ENCODE results near the gene STK38.

The STK38 gene

DNA sequence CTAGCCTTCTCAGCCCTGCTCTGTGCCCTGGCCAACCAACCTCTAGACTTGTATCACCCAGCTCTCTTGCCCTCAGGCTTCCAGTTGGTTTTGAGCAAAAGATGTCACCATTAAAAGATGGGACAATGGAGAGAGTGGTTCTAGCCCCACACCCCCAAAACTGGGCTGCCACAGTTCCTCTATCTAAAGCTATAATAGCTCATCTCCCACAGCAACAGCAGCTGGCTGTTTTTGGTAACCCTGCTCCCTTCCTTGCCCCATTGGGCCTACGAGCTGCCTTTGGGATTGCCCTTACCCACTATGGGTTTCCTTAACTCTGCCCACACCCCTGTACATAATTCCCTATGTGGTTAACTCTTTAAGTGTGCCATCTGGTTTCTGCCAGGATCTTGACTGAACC, 39.3 kb upstream of the STK38 start:
- no peak for DNase-seq (ENCODE audit: low read depth in 1 of 2, low spot score in 1 of 2)
- Histone ChIP-seq H3K27me3 (ENCODE audit: insufficient read depth, poor library complexity, severe bottlenecking) (no peaks in the 10 kb centered on the region), H3K27ac (replicated peaks) (no peak overlapping the region), H3K4me3 (replicated peaks; ENCODE audit: insufficient read depth, low read length) (no peak overlapping the region)
- TF ChIP-seq POLR2AphosphoS5 (IDR thresholded peaks at IDR 0.05; ENCODE audit: low read depth), result no peak
- TF ChIP-seq SPI1 (IDR thresholded peaks at IDR 0.05; ENCODE audit: borderline replicate concordance, low read depth), result no peak

DNA sequence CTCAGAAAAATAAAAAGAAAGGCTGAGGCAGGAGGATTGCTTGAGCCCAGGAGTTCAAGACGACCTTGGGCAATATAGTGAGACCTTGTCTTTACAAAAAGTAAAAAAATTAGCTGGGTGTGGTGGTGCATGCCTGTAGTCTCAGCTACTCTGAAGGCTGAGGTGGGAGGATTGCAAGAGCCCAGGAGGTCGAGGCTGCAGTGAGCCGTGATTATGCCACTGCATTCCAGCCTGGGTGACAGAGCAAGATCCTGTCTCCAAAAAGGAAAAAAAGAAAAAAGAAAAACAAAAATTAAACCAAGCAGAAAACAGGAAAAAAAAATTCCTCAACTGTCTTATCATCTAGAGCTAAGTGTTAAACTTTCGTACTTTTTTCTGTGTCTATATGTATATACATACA, 34.4 kb upstream of the STK38 start:
- TF ChIP-seq, protein P1, sequence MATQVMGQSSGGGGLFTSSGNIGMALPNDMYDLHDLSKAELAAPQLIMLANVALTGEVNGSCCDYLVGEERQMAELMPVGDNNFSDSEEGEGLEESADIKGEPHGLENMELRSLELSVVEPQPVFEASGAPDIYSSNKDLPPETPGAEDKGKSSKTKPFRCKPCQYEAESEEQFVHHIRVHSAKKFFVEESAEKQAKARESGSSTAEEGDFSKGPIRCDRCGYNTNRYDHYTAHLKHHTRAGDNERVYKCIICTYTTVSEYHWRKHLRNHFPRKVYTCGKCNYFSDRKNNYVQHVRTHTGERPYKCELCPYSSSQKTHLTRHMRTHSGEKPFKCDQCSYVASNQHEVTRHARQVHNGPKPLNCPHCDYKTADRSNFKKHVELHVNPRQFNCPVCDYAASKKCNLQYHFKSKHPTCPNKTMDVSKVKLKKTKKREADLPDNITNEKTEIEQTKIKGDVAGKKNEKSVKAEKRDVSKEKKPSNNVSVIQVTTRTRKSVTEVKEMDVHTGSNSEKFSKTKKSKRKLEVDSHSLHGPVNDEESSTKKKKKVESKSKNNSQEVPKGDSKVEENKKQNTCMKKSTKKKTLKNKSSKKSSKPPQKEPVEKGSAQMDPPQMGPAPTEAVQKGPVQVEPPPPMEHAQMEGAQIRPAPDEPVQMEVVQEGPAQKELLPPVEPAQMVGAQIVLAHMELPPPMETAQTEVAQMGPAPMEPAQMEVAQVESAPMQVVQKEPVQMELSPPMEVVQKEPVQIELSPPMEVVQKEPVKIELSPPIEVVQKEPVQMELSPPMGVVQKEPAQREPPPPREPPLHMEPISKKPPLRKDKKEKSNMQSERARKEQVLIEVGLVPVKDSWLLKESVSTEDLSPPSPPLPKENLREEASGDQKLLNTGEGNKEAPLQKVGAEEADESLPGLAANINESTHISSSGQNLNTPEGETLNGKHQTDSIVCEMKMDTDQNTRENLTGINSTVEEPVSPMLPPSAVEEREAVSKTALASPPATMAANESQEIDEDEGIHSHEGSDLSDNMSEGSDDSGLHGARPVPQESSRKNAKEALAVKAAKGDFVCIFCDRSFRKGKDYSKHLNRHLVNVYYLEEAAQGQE (IDR thresholded peaks at IDR 0.05; ENCODE audit: insufficient replicate concordance, low read depth), result no peak
- TF ChIP-seq POLR2AphosphoS5 (IDR thresholded peaks at IDR 0.05; ENCODE audit: low read depth) (no peak), SPI1 (IDR thresholded peaks at IDR 0.05; ENCODE audit: borderline replicate concordance, low read depth) (no peak), GABPA (IDR thresholded peaks at IDR 0.05; ENCODE audit: low read depth) (no peak)
- TF ChIP-seq, protein P2, sequence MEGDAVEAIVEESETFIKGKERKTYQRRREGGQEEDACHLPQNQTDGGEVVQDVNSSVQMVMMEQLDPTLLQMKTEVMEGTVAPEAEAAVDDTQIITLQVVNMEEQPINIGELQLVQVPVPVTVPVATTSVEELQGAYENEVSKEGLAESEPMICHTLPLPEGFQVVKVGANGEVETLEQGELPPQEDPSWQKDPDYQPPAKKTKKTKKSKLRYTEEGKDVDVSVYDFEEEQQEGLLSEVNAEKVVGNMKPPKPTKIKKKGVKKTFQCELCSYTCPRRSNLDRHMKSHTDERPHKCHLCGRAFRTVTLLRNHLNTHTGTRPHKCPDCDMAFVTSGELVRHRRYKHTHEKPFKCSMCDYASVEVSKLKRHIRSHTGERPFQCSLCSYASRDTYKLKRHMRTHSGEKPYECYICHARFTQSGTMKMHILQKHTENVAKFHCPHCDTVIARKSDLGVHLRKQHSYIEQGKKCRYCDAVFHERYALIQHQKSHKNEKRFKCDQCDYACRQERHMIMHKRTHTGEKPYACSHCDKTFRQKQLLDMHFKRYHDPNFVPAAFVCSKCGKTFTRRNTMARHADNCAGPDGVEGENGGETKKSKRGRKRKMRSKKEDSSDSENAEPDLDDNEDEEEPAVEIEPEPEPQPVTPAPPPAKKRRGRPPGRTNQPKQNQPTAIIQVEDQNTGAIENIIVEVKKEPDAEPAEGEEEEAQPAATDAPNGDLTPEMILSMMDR (IDR thresholded peaks at IDR 0.05; ENCODE audit: insufficient read depth, low read length), result no peak
- Histone ChIP-seq H3K4me3 (replicated peaks; ENCODE audit: insufficient read depth, low read length) (no peak overlapping the region), H3K27me3 (ENCODE audit: insufficient read depth, poor library complexity, severe bottlenecking) (no peaks in the 10 kb centered on the region), H3K27ac (replicated peaks) (no peak overlapping the region)
- no peak for DNase-seq (ENCODE audit: low read depth in 1 of 2, low spot score in 1 of 2)

DNA sequence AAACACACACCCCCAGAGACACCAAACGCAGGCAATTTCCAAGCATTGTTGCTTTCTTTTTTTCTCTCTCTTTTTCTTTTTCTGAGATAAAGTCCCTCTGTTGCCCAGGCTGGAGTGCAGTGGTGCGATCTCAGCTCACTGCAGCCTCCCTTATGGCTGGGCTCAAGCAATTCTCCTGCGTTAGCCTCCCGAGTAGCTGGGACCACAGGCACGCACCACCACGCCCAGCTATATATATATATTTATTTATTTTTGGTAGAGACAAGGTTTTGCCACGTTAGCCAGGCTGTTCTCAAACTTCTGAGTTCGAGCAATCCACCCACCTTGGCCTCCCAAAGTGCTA, 32.9 kb upstream of the STK38 start:
- Histone ChIP-seq H3K4me3 (replicated peaks; ENCODE audit: insufficient read depth, low read length) (no peak overlapping the region), H3K27me3 (ENCODE audit: insufficient read depth, poor library complexity, severe bottlenecking) (no peaks in the 10 kb centered on the region), H3K27ac (replicated peaks) (peak overlapping the region; percentile 43)
- TF ChIP-seq GABPA (IDR thresholded peaks at IDR 0.05; ENCODE audit: low read depth), result no peak
- DNase-seq (ENCODE audit: low read depth in 1 of 2, low spot score in 1 of 2), result no peak

DNA sequence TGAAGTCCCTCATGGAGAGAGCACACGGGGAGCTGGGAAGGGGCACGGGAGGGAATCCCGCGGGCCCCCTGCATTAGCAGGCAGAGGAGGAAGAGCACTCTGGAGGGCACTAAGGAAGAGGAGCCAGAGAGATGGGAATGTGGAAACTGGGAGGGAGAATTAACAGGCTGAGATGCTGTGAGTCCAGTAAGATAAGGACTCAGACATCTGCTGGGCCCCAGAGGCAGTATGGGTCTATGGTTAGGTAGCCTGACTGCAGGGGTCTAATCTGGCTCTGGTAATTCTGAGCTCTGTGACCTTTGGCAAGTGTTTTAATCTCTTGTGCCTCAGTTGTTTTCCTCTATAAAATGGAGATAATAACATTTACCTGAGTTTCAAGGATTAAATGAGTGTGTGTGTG, 31.2 kb upstream of the STK38 start:
- no peak for TF ChIP-seq GABPA (IDR thresholded peaks at IDR 0.05; ENCODE audit: low read depth)
- TF ChIP-seq, protein P2 (IDR thresholded peaks at IDR 0.05; ENCODE audit: insufficient read depth, low read length), result no peak
- TF ChIP-seq, protein P1 (IDR thresholded peaks at IDR 0.05; ENCODE audit: insufficient replicate concordance, low read depth), result no peak
- no peak for TF ChIP-seq SPI1 (IDR thresholded peaks at IDR 0.05; ENCODE audit: borderline replicate concordance, low read depth)
- TF ChIP-seq POLR2AphosphoS5 (IDR thresholded peaks at IDR 0.05; ENCODE audit: low read depth), result no peak
- H3K27ac ChIP-seq (replicated peaks), result no peak overlapping the region
- H3K27me3 ChIP-seq (ENCODE audit: insufficient read depth, poor library complexity, severe bottlenecking), result no peaks in the 10 kb centered on the region
- no peak for DNase-seq (ENCODE audit: low read depth in 1 of 2, low spot score in 1 of 2)
- H3K4me3 ChIP-seq (replicated peaks; ENCODE audit: insufficient read depth, low read length), result no peak overlapping the region

DNA sequence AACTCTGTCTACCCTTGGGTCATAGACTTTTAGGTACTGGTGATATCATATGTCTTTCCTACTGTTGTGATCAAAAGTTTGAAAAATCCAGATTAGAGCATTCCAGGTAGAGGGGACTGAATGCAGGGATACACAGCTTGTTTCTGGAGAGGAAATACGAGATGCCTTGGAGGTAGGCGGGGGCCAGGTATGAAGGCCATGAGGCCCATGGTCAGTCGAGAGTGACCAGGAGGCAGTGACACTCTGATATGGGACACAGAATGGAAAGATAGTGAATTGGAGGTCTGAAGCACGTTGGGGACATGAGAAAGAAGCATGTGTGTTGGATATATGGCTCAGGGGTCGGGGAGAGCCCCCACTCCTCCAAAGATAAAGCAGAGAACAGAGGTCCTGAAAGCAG, 30.8 kb upstream of the STK38 start:
- TF ChIP-seq SPI1 (IDR thresholded peaks at IDR 0.05; ENCODE audit: borderline replicate concordance, low read depth) (no peak), POLR2AphosphoS5 (IDR thresholded peaks at IDR 0.05; ENCODE audit: low read depth) (no peak), GABPA (IDR thresholded peaks at IDR 0.05; ENCODE audit: low read depth) (no peak)
- TF ChIP-seq, protein P2 (IDR thresholded peaks at IDR 0.05; ENCODE audit: insufficient read depth, low read length), result no peak
- TF ChIP-seq, protein P1 (IDR thresholded peaks at IDR 0.05; ENCODE audit: insufficient replicate concordance, low read depth), result no peak
- no peak overlapping the region for H3K27ac ChIP-seq (replicated peaks)
- H3K4me3 ChIP-seq (replicated peaks; ENCODE audit: insufficient read depth, low read length), result no peak overlapping the region
- H3K27me3 ChIP-seq (ENCODE audit: insufficient read depth, poor library complexity, severe bottlenecking), result no peaks in the 10 kb centered on the region
- no peak for DNase-seq (ENCODE audit: low read depth in 1 of 2, low spot score in 1 of 2)
